NCI-H128 (cell line): ENCODE data around the gene CHRNA9.
A peak's percentile ranks its signal among the peaks of the same experiment; 100 is the strongest.

Experiments
- DNase-seq: peaks from one replicate; lab custom pipeline; 2025; ENCODE audit not compliant: unreplicated experiment; lab: John Stamatoyannopoulos, UW

CHRNA9 gene

DNA sequence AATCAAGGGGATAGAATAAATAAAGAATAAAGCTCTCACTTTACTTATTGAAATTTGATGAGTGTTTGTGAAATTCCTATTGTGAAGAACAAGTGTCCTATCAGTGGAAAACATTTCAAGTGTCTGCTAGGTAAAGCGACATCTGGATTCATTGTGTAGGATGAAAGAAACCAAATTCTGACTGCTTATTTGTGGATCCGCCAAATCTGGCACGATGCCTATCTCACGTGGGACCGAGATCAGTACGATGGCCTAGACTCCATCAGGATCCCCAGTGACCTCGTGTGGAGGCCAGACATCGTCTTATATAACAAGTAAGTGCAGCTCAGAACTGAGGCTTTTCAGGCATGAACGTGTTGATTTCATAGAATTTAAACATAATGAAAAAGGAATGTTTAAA, 1.9 kb downstream of the CHRNA9 start:
- DNase-seq = peak; percentile 17

DNA sequence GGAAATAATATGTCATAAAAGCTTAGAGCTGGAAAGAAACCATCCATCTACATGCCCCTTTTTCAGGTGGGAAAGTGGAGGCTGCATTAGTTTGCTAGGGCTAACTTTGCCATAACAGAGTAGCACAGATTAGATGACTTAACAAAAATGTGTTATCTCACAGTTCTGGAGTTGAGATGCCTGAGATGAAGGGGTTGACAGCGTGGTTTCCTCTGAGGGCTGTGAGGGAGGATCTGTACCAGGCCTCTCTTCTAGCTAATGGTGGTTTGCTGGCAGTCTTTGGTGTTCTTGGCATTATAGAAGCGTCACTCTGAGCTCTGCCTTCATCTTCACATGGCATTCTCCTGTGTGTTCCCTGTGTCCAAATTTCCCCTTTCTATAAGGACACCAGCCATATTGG, 2.4 kb downstream of the CHRNA9 start:
- no peak for DNase-seq

DNA sequence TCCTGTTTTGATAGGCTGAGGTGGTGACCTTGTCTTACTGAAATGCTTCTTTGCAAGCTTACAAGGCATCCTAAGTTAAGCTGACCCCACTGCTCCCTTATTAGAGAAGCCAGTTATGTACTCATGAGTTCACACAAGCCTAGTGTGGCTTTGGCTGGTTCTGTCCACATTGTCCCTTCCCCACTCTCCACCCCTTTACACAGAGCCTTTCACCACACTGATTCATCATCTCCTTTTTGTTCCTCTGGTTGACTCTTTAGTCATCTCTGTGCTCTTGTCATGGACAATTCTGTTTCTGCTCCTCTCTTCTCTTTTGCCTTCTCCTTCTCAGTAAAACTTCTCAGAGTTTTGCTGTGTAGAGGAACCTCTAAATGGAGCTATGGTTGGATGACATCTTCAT, 4.9 kb downstream of the CHRNA9 start:
- no peak for DNase-seq

DNA sequence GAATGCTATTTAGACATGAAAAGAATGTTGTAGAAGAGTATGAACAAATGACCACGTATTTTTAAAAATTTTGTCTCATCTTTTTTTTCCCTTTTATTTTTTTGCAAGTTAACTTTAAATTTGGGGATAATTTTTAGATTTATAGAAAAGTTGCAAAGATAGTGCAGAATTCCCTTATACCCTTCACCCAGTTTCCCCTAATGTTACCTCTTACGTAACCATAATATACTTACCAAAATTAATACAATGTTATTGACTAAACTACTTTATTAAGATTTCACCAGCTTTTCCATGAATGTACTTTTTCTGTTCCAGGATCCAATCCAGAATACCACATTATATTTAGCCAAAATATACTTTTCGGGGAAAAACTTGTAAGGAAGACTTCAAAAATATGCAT, 12.3 kb downstream of the CHRNA9 start:
- no peak for DNase-seq

DNA sequence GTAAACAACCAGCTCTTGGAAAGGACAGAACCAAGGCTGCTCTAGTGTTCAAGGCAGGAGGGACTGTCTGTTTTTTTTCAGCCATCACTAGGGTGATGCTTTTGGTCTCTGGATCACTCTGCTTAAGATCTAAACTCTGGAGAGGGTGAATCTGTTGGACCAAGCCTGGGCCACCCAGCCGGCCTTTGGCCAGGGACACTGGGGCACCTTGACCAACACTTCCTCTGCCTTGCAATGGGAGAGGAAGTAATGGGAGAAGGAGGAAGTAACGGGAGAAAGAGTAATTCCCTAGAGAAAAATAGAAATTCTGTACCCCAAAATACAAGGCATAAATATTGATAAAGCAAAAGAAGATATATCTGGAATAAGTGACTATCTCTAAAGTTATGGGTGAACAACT, 12.9 kb downstream of the CHRNA9 start:
- no peak for DNase-seq

DNA sequence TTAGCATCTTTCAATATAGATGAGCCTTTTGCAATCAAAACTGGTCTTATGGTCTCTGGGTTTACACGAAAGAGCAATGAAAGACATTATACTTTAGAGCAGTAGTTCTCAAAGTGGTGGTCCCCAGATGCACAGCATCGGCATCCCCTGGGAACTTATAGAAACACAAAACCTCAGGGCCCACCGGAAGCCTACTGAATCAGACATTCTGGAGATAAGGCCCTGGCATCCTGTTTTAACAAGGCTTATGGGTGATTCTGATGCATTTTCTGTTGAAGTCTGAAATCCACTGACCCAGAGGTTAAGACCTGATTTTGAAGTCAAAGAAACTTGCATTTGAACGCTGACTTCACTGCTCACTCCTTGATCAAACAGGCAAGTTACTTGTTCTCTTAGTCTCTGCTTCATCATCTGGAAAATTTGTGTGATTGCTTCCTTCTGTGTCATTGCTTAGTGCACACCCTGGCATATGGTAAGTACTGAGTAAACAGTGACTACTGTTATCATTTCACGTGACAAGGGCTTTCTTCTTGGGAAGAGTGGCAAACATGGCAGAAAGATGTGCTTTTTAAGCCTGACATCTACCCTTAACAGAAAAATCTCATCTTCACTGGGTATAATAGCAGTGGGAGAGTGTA, 14.5 kb downstream of the CHRNA9 start:
- no peak for DNase-seq

DNA sequence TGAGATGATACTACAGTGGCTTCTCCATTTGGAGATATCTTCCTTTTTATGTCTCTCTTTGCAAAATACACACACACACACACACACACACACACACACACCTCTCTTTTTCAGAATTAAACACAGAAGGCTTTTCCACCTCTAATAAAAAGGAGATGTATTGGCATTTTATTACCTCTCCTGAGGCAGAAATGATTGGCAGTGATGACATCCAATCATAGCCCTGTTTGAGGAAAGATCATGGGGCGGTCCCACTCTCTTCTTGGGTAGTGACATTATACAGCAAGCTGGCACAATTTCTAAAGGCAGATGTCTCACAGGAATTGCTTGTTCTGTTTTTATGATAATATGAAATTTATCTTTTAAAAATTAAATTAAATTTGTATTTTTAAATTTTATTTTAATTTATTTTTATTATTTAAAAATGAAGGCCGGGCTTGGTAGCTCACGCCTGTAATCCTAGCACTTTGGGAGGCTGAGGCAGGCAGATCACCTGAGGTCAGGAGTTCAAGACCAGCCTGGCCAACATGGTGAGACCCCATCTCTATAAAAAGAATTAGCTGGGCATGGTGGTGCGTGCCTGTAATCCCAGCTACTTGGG, 15.6 kb downstream of the CHRNA9 start:
- DNase-seq = no peak

DNA sequence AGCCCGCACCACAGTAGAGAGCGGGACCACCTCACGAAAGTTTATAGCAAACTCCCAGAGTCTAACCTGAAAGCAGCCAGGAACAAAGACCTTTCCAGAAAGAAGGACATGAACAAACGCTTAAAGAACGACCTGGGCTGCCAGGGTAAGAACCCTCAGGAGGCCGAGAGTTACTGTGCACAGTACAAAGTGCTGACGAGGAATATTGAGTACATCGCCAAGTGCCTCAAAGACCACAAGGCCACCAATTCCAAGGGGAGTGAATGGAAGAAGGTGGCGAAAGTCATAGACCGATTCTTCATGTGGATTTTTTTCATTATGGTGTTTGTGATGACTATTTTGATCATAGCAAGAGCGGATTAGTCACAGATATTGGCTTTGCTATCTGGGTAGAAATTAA, 19.0 kb downstream of the CHRNA9 start:
- no peak for DNase-seq

DNA sequence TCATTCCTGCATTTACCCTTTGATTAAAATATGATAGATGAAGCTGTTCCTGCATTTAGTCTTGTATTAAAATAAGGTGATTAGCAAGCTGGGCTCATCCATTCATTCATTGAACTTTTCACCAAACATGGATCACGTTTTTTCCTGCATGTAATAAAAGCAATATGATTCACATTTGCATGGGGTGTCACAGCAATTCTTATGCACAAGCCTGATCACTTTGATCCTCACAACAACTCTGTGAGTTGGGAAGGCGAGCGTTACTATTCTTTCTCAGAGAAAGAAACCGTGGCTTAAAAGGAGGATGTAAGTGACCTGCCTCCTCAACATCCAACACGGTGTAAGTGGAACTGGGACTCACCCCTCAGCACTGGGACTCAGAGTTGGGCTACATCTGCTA, 20.0 kb downstream of the CHRNA9 start:
- DNase-seq = no peak

DNA sequence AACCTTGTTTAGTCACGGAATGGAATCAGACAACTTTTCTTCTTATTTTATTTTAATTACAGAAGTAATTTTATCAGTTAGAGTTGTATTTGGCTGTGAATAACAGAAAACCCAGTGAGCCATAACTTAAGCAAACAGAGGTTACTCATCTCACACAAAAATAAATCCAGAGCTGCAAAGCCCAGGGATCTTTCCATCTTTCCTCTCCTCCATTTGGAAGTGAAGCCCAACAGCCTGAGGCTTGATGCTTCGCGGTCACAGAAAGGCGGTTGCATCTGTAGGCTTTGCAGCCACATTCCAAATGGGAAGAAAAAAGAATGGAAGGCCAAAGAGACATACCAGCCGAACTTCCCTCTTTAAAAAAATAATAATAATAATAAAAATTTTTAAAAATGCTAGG, 22.6 kb downstream of the CHRNA9 start:
- DNase-seq = no peak

DNA sequence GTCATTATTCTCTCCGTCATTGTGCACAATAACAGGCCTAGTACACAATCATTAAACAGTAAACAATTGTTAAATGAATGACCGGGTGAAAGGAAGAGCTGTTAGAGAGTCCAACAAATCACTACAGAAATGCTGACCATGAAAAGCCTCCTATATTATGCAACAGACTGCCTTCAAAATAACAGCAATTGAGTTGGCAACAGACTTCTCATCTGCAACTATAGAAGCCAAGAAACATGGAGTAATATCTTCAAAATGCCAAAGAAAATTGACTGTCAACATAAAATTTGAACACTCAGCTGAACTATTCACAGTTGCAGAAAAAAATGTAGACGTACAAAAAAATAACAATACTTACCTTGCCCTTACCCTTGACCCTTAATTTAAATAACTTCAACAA, 26.2 kb downstream of the CHRNA9 start:
- DNase-seq = no peak

DNA sequence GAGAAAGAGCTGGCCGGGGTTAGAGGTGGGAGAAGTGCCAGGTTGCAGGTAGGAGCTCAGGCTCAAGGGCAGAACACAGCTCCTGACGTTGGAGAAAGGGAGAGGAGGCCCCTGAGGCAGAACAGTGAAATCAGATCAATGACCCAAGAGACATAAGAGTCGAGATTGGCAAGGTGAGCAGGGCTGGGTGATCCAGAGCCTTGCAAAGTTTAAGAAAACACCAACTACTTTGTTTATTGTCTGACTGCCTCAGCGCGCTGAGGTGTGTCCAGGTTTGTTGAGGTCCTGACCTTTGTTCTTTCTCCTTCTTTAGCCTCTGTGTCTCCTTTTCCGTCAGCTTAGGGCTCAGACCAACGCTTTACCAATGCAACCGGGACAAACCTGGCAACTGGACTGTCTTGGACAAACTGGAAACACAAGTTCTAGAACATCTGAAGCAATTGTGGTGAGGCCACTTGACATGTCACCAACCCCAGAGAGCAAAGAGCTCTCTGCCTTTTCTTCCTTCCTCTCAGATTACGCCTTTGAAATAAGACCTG, 28.3 kb downstream of the CHRNA9 start:
- DNase-seq = no peak

DNA sequence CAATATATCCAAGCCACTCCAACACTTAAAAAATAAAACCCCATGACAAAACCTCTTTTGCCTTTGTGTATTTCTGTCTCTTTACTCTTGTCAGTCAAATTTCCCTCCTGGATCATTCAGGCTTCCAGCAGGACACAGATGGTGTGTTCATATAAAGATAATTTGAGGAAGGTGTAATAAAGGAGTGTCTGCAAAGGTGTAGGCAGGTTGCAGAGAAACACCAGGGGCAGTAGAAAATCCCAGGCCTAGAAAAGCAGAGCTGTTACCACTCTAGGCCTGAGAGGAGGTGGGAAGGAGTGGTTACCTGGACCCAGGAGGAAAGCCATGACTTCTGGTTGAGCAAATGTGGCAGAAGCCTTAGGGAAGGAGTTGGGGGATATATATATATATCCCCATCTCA, 28.8 kb downstream of the CHRNA9 start:
- peak; percentile 1 for DNase-seq

DNA sequence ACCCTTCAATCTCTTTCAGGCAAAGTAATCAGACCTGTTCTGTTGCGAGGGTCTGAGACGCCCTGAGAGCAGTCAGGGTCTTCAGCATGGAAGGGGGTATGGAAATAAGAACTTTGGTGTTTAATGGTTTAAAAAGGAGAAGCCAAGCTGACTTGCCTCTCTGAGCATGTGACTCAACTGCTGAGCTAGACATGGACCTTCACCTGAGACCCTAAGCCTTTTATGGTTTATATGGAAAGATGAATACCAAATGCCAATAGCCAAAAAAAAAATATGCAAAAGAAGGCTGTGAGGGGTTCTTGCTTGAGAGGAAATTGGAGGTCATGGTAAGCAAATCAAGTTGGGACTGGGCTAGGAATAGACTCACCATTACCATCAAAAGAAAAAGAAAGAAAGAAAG, 30.6 kb downstream of the CHRNA9 start:
- DNase-seq = no peak

DNA sequence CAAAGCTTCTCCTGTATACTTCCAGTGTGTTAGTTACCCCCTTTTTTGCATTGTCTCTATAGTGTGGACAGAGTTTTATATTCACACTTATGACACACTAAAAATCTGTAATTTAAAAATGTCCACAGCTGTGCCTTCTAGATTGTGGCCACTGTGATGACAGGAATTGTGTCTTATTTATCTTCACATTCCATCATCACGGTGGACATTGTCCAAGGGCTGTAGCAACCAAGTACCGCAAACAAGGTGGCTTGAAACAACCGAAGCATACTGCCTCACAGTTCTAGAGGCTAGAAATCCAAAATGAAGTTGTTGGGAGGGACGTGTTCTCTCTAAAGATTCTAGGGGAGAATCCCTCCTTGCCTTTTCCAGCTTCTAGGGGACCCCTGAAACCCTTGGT, 32.3 kb downstream of the CHRNA9 start:
- no peak for DNase-seq

DNA sequence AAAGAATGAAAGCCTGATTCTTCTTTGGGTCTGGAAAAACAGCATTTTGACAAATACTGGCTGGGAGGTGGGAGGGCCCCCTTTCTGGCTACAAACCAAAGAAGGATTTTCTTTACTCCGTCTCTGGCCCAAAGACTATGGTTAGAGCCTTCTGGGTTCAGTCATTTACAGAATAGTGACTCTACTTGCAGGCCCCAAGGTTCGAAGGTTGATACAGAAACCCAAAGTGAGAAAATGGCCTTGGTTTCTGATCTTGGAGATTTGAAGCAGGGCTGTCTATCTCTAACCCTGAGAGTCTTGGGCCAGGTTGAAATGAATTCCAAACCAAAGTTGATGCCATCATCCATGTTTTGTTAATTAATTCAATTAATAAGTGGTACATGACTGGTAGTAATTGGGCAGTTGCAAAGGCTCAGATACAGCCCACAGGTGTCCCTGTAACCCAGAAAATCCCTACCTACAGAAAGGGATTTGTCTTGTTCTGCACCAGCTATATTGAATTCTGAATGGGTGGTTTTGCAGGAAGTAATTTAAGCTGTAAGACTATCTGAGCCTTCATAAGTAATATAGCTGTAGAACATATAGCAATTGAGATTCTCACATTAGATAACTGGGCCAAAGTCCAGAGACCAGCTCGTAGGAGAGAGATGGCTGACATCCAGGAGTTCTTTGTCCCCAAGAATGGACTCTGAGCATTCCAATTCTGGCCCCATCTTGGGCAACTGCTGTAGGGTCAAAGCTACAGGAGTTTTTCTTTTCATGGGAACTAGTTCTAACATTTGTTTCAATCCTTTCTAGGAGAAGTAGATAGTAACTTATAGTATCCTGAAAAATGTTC, 34.5 kb downstream of the CHRNA9 start:
- no peak for DNase-seq

DNA sequence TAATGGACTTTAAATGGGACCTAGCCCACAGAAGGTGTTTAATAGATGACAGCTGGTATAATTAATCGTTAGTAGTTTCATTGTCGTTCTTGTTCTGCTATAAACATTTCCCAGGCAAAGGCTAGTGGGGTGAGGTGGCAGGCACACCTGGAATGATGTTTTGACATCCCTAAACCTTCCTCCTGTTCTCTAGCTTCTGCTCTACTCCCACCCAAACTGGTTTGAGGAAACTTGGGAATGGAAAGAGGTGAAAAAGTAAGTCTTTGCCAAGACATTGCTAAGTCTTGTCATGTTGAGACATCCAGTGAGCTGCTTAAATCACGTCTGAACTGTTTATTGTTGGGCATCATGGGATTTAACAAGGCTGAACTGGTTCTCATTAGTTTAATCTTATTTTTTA, 37.5 kb downstream of the CHRNA9 start:
- no peak for DNase-seq

DNA sequence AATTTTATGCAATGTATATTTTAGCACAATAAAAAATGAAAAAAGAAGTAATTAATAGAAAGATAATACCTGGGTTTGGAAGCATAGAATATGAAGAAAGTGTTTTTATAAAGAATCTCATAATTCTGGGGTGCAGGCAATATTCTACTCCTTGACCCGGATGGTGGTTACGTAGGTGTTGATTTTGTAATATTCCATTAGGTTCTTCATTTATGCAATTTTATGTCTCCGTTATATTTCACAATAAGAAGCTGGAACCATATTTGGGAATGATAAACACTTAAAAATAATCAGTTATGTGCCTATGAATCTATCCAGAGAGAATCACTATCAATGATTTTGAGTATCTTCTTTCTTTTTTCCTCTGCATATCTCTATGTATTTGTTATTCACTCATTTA, 38.5 kb downstream of the CHRNA9 start:
- DNase-seq = no peak

DNA sequence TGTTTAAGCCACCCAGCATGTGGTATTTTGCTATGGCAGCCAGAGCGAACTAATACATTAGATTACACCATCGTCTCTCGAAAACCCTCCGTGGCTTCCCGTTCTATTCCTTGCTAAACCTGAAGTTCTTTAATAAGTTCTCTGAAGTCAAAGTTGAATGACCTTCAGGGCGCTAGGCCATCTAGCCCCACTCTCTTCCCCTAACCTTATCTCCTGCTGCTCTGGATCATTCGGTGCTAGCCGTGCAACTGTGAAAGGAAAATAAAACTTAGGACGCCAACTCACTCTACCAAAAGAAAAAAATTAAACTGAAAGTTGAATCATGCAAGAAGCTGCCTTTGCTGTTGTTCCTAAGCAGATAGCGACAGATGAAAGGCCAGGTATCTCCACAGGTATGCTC, 40.0 kb downstream of the CHRNA9 start:
- DNase-seq = no peak

DNA sequence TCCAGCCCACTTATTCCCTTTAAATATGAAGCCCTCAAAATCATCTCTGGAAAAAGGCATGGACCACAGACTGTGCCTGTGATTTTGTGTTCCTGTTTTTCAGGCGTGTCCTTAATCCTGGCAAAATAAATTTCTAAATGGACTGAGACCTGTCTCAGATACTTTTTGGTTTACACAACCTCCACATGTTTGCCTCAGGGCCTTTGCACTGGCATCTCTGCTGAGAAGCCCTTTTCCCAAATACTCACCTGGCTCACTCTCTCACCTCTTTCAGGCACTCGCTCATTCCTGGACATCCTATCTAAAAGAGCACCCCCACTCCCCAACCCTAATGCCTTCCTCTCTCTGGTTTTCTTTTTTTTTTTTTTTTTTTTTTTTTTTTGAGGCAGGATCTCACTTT, 40.5 kb downstream of the CHRNA9 start:
- no peak for DNase-seq

DNA sequence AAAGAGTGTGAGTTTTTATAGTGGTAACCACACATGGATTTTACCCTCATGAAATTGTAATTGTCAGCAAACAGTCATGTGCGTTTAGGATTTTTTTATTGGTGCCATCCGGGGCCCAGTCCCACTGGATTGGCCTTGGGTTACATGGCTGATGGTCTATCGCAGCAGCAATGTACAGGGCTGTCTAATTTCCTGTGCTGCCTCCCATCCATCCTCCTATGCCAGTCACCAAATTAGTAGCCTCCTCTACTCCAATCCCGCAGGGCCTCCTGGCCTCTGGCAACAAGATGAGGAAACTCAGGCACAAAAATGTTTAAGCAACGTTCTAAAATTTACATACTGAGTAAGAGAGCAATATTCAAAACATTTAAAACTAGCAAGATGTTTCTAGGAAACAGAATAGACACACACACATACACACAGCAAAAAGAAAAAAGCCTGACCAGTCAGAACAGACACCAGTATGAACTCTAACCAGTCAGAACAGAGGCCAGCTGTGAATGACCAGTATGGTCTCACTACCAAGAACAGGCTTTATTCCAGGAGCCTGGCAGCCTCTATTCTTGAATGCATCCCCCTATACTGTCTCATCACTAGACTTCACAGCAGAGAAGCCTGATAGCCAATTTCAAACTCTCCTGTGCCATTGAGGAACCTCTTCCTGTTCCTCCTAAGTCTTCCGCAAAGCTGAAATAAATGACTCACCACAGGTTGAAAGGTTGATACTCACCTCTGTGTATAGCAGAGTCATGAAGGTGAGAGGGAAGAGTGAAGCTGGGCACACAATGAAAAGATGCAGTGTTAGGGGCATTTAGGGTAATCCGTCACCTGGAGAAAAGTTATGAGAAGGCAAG, 42.6 kb downstream of the CHRNA9 start:
- no peak for DNase-seq
